ENCODE data around the gene IDS. TPM values are rescaled to one million over a fixed set of nuclear protein-coding genes. Genes with fewer than 3 reads are reported as not detected.

Gene IDS
- total RNA-seq, 4 donors from 2014 or later: 55.8 to 73.1 (median 56.8) TPM

DNA sequence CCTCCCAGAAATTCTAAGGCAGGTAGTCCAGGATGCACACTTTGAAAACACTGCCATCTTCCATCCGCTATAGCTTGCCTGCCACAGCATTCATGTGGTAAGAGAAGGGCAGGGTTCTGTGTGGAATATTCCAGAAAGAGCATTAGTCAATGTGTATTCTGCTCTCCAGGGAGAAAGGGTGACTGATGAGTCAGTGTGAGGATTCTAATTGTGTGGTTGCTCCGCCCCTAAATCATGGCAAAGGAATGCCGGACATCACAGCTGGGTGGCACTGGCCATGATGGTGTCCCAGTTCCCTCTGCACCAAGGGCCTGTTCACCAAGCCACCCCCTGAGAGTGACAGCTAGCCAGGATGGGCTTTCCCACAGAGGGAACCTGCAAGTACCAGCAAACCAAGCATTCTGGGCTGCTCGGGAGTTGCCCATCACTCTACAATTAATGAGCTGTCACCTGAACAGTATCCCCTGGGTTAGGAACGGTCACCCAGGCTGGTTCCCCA, 9.5 kb downstream of the IDS start:
- TF ChIP-seq, protein P1, sequence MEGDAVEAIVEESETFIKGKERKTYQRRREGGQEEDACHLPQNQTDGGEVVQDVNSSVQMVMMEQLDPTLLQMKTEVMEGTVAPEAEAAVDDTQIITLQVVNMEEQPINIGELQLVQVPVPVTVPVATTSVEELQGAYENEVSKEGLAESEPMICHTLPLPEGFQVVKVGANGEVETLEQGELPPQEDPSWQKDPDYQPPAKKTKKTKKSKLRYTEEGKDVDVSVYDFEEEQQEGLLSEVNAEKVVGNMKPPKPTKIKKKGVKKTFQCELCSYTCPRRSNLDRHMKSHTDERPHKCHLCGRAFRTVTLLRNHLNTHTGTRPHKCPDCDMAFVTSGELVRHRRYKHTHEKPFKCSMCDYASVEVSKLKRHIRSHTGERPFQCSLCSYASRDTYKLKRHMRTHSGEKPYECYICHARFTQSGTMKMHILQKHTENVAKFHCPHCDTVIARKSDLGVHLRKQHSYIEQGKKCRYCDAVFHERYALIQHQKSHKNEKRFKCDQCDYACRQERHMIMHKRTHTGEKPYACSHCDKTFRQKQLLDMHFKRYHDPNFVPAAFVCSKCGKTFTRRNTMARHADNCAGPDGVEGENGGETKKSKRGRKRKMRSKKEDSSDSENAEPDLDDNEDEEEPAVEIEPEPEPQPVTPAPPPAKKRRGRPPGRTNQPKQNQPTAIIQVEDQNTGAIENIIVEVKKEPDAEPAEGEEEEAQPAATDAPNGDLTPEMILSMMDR (IDR thresholded peaks at IDR 0.05; ENCODE audit: low read depth): no peak

DNA sequence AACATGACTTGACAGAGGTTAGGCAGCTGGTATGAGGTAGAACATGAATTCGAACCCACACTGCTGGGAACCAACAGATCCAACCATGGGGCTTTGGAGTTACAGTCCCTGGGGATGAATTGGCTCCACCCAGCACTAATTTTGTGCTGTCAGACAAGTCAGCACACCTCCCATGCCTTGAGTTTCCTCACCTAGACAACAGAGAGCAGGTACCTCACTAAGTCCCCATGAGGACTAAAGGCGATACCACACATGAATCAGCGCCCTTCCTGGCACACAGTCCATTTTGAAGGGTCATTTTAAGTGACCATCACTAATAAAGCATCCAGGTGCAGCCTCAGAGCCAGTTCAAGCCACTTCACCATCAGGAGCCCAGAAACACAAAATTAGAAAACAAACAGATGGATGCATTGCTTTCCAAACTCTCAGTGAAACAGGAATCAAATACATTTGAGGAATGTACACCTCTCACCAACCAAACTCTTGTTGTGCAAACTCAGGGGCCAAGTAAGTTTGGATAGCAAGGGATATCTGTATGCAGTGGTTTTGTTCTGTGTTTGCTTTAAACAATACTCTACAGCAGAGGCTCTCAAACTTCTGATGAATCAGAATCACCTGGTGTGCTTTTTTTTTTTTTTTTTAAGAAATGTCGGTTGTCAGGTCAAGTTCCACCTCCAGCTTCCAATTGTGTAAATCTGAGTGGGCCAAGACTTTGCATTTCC, 10.1 kb downstream of the IDS start:
- TF ChIP-seq, protein P1 (IDR thresholded peaks at IDR 0.05; ENCODE audit: low read depth): no peak

DNA sequence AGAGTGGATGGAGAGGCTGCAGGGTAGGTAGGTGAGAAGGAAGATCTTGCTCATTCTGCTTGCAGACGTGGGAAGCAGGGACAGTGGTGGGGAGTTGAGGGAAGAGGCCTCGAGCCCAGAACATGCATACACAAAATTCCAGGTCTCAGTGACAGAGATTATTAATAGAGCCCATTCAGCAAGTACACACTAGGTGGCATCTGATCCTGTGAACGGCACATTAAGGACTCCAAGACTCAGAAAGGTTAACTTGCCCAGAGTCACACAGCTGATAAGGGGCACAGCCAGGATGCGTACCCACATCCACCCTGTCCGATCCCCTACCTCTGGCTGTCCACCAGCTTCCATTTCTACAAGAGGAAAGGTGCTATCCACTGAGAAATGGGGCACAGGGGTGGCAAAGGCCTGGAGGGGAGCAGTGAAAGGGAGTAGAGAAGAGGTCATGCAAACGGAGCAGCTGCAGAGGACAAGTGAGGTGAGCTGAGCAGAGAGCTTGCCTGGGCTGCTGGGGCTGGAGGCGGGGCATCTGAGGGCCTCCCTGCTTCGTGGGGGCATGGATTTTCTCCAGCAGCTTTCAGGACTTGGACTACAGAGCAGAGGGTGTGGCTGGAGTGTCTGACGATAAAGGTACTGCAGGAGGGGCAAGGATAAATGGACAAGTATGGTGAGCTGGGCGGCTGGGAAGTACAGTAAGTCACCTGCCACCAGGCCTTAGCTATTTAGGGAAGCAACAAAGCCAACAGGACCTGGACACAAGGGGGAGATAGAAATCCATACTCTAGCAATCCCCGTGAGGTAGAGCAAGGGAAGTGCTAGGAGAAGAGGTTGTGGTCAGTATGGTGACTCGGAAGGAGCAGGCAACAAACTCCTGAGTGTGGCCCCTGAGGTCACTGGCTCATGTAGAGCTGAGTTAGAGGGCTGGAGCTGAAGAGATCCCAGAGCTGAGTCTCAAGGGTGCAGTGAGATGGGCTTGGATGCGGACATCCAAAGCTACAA, 11.2 kb downstream of the IDS start:
- TF ChIP-seq, protein P1 (IDR thresholded peaks at IDR 0.05; ENCODE audit: low read depth): no peak

DNA sequence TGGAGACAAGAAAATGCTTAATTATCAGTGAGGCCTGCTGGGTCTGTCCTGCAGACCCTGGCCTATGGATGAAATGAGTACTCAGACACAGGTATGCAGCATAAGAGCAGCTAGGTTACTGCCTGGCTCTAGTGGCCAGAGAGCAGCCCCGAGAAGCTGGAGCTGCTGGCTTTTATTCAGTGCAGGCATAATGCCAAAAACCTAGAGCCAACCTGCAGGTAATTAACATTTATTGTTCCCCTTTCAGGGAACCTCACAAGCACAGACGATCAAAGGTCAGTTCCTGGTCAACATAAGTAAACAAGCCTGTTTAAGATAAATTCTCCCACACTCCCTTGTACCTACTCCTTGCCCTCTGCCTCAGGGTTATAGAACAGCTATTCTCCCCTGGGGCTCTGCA, 13.3 kb downstream of the IDS start:
- TF ChIP-seq, protein P1 (IDR thresholded peaks at IDR 0.05; ENCODE audit: low read depth): no peak

DNA sequence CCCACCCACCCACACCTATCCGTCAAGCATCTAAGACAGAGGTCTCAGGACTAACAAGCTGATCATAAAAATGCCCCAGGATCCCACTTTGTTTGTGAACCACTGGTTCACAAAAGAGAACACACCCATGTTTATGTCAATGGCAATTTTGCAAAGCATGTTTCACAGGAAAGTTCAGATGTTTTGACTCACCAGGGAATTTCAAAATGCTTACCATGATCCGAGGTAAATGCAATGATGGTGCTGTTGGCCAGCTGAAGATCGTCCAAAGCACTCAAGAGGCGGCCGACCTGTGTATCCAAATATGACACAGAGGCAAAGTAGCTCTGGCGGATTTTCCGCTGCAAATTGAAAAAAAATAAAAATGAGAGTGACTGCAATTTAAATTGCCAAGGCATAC, 15.0 kb downstream of the IDS start:
- TF ChIP-seq, protein P1 (IDR thresholded peaks at IDR 0.05; ENCODE audit: low read depth): no peak

DNA sequence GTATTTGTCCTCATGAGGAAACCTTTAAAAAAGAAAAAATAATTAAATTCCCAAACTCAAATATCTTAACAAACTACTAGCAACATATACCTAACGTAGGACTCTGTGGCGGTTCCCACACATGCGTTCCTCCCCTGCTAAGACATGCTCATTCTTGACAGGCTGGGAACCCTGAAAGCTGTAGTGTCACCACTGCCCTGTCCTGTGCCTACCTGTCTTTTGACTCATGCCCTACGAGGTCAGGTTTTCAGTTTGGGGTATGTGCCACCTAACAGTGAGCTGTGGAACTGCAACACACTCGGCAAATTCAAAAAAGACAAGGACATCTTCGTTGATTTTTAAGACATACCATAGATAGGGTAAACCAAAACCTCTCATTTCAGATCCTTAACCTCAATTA, 17.8 kb downstream of the IDS start:
- TF ChIP-seq, protein P1 (IDR thresholded peaks at IDR 0.05; ENCODE audit: low read depth): no peak

DNA sequence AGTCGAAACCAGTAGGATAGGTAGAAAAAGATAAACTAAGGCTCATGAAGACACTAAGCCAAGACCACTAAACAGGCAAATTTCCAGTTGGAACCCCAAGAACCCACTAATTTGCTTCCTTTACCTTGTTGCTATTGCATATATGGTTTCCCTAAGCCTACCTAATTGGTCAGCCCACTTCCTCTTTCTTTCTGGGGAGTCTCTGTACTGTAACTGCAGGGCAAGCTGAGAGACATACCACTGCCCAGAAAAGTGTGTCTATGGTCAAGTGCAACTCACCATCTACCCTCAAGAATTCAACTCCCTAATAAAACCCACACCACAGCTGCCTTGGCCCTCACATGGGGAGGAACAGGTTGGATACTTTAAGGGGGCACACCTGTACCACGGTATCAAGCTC, 28.6 kb downstream of the IDS start:
- TF ChIP-seq, protein P1 (IDR thresholded peaks at IDR 0.05; ENCODE audit: low read depth): no peak

Data from subcutaneous adipose tissue (tissue), 4 donors.